ENCODE measurements around the gene PTP4A1.
"Not testable (repeated sequence)": the region's sequence is repeated elsewhere in the genome, so short reads cannot be mapped to it uniquely, and the experiment has no call there.

PTP4A1 gene

GRCh38 chr6:63580704-63580961, 8.4 kb downstream of the PTP4A1 start:
- in situ Hi-C loops (cut with MboI; ENCODE audit: low sequenced_read_pairs) = no loop called here

GRCh38 chr6:63581355-63582013, 9.2 kb downstream of the PTP4A1 start:
- in situ Hi-C loops (cut with MboI; ENCODE audit: low sequenced_read_pairs) = no loop called here

GRCh38 chr6:63582579-63583231, 10.4 kb downstream of the PTP4A1 start:
- in situ Hi-C loops (cut with MboI; ENCODE audit: low sequenced_read_pairs) = no loop called here

DNA sequence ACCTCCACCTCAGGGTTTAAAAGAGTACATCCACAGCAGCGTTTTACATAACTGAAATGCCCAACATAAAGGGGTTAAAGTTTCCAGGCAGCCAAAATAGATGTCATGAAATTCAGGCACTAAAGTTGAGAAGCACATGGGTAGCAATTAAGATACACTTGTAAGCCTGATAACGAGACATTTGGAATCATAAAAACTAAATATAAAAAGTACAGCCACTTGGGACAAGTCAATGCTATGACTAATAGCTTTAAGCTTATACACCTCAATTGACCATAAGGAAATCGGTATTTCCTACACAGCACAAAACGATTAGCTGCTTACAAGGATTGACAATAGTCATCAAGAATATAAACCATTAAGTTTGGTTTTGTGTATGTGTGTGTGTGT, 11.8 kb downstream of the PTP4A1 start:
- in situ Hi-C loops (cut with MboI; ENCODE audit: low sequenced_read_pairs) = no loop called here

DNA sequence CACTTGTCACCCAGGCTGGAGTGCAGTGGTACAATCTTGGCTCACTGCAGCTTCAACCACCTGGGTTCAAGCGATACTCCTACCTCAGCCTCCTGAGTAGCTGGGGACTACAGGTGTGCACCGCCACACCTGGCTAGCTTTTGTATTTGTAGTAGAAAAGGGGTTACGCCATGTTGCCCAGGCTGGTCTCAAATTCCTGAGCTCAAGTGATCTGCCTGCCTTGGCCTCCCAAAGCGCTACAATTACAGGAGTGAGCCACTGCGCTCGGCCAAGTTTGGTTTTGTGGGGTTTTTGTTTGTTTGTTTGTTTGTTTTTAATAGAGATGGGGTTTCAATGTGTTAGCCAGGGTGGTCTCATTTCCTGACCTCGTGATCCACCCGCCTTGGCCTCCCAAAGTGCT, 12.3 kb downstream of the PTP4A1 start:
- in situ Hi-C loops (cut with MboI; ENCODE audit: low sequenced_read_pairs) = no loop called here

GRCh38 chr6:63585652-63586051, 13.4 kb downstream of the PTP4A1 start:
- in situ Hi-C loops (cut with MboI; ENCODE audit: low sequenced_read_pairs) = not testable (repeated sequence)

- in situ Hi-C loops (cut with MboI; ENCODE audit: low sequenced_read_pairs) = no loop called here
Measured at GRCh38 chr6:63589952-63590411, 17.7 kb downstream of the PTP4A1 start.

DNA sequence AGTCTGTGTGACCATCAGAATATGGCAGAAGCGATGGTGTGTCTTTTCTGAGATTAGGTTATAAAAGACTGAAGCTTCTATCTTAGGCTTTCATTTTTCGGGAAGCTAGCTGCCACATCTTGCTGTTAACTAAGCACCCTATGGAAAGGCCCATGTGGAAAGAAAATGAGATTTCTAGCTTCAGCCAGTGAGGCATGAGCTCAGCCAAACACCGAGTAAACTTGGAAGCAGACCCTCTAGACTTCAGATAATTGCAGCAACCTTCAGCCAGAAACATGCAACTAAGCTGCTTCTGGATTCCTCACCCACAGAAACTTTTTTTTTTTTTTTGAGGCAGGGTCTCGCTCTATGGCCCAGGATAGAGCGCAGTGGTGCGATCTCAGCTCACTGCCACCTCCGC, 20.6 kb downstream of the PTP4A1 start:
- in situ Hi-C loops (cut with MboI; ENCODE audit: low sequenced_read_pairs) = no loop called here

DNA sequence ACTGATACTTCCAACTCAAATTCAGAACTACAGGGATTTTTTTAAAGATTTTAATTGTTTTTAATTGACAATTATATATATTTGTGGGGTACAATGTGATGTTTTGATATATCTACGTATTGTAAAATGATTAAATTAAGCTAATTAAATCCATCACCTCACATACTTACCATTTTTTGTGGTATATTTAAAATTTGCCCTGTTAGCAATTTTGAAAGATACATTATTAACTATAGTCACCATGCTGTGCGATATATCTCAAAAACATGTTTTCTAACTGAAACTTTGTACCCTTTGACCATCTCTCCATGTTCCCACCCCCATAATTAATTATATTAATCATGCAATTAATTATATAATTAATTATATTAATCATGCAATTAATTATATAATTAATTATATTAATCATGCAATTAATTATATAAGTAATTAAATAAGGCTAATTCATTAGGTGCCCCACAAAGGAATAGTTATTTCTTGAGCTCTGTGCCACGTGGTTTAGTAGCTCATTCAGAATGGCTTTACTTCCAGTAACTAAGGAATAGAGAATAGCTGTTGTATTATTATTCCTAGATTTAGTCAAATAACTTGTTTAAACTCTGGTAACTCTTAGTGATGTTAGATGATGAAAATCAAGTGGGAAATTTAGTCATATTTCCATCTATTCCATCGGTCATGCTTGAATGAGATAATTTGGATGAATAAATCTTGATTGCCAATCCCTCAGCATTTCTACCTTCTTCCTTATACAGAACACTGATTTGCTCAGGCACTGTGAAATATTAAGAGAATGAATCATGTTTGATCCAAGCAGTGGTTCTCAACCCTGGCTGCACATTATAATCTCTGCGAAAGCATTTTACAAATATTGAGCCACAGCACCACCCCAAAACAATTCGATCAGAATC, 25.1 kb downstream of the PTP4A1 start:
- in situ Hi-C loops (cut with MboI; ENCODE audit: low sequenced_read_pairs) = no loop called here

GRCh38 chr6:63598049-63599036, 26.1 kb downstream of the PTP4A1 start:
- in situ Hi-C loops (cut with MboI; ENCODE audit: low sequenced_read_pairs) = no loop called here

DNA sequence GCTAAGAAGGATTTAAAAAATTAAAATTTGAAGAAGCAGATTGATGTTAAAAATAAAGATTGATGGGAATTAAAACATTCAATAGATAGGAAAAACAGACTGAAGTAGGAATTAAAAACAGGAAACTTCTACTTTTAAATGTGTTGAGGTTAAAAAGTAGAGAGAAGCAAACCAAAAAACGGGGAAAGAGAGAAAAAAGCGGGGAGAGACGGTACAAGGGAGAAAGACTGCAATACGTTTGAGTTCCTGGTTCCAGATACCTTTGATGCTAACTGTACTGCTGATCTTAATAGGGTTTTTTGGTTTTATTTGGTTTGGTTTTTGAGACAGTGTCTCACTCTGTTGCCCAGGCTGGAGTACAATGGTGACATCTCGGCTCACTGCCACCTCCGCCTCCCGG, 27.0 kb downstream of the PTP4A1 start:
- in situ Hi-C loops (cut with MboI; ENCODE audit: low sequenced_read_pairs) = no loop called here

DNA sequence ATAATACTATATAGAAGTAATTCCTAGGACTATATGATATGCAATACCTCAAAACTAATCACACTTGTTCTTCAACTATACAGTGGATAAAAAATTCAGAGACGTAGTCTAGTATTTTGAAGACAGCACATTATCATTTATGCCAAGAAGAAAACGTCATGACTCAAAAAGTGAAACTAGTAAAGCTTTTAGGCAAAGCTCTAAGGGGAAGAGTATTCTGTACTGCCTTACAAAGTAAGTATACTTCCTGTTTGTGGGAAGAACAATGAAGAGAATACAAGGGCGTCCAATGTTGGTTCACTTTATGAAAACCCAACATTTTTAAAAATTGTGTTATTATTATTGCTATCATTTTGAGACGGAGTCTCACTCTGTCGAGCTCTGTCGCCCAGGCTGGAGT, 27.9 kb downstream of the PTP4A1 start:
- in situ Hi-C loops (cut with MboI; ENCODE audit: low sequenced_read_pairs) = no loop called here

- in situ Hi-C loops (cut with MboI; ENCODE audit: low sequenced_read_pairs) = no loop called here
Measured at GRCh38 chr6:63609231-63609630, 37.0 kb downstream of the PTP4A1 start.

- in situ Hi-C loops (cut with MboI; ENCODE audit: low sequenced_read_pairs) = no loop called here
Measured at GRCh38 chr6:63610944-63611343, 38.7 kb downstream of the PTP4A1 start.

DNA sequence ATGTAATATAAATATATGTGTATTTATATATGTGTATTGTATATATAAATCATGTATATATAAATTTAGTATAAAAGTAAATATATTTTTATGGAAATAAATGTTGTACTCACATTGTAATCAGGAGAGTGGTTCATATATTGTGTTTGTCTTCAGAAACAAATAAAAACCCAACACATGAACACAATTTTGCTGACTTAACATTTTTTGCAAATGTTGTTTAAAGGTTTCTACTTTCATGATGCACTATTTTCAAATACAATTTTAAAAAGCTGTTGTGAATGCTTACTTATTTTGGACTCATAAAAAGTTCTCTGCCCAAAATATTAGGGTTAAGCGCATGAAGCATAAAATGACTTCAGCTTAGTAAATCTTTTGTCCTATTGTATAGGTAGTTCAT, 39.3 kb downstream of the PTP4A1 start:
- in situ Hi-C loops (cut with MboI; ENCODE audit: low sequenced_read_pairs) = no loop called here

DNA sequence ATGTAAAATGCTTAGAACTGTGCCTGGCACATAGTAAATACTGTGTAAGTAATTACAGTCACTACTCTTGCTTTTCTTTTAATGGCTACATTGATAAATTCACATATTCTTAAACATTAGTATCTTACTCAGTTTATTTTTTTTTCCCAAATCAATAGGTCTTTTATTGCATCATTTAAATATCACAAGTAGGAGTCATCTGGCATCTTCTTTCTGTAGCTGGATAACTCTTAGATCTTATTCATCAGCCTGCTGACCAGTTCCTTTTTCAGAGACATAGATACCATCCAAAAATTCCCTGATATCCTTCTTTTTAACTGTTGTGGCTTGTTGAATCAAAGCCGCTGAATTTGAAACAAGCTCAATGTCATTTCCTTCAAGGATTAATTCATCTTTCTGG, 43.3 kb downstream of the PTP4A1 start:
- in situ Hi-C loops (cut with MboI; ENCODE audit: low sequenced_read_pairs) = no loop called here
